Effector memory CD4-positive, alpha-beta T cell (primary cell): ENCODE data around the gene ABCD2.
"Not testable (repeated sequence)": the region's sequence is repeated elsewhere in the genome, so short reads cannot be mapped to it uniquely, and the experiment has no call there.

Experiments
- DNase-seq, 3 donors: peaks; one replicate each; pipeline ENCODE4 v3.0.0-alpha.2; 2020
- H3K27ac ChIP-seq: 2 replicates; pipeline ENCODE4 v1.7.0; 2013; ENCODE audit warnings: mild to moderate bottlenecking, low read length, moderate library complexity; ENCODE audit not compliant: insufficient read depth, poor library complexity, severe bottlenecking
- H3K27me3 ChIP-seq: replicated peaks from 2 replicates; pipeline ENCODE4 v1.7.0; 2013; ENCODE audit warnings: mild to moderate bottlenecking, low read length; ENCODE audit not compliant: insufficient read depth, control insufficient read depth, poor library complexity, severe bottlenecking
- H3K36me3 ChIP-seq: 2 replicates; pipeline ENCODE4 v1.7.0; 2013; ENCODE audit warnings: mild to moderate bottlenecking, low read length, moderate library complexity; ENCODE audit not compliant: control insufficient read depth, insufficient read depth
- H3K4me1 ChIP-seq: 2 replicates; pipeline ENCODE4 v1.7.0; 2013; ENCODE audit warnings: low read length, mild to moderate bottlenecking; ENCODE audit not compliant: control insufficient read depth, insufficient read depth, poor library complexity, severe bottlenecking
- H3K4me3 ChIP-seq: 2 replicates; pipeline ENCODE4 v1.7.0; 2013; ENCODE audit warnings: low read length, low read depth, mild to moderate bottlenecking; ENCODE audit not compliant: insufficient read depth, poor library complexity, severe bottlenecking
- H3K9me3 ChIP-seq: 2 replicates; pipeline ENCODE4 v1.7.0; 2013; ENCODE audit warnings: mild to moderate bottlenecking, low read length, moderate library complexity; ENCODE audit not compliant: control insufficient read depth

The ABCD2 gene

GRCh38 chr12:39572551-39572950, 47.1 kb downstream of the ABCD2 start:
- H3K27me3 ChIP-seq, result no peaks in the 10 kb centered on the region
- peaks cover 18% of the 10 kb centered on the region for H3K36me3 ChIP-seq
- no peak for DNase-seq
- no peaks in the 10 kb centered on the region for H3K4me1 ChIP-seq
- no peaks in the 10 kb centered on the region for H3K9me3 ChIP-seq
- no peak overlapping the region for H3K27ac ChIP-seq
- H3K4me3 ChIP-seq, result no peak overlapping the region

GRCh38 chr12:39571351-39571750, 48.3 kb downstream of the ABCD2 start:
- no peak for DNase-seq

GRCh38 chr12:39553476-39553875, 66.1 kb downstream of the ABCD2 start:
- Histone ChIP-seq H3K4me1 (no peaks in the 10 kb centered on the region), H3K36me3 (peaks cover 15% of the 10 kb centered on the region), H3K27me3 (no peaks in the 10 kb centered on the region), H3K27ac (no peak overlapping the region), H3K9me3 (no peaks in the 10 kb centered on the region), H3K4me3 (no peak overlapping the region)
- no peak for DNase-seq

More at GRCh38 chr12:39571351-39571750, 48.3 kb downstream of the ABCD2 start:
- Histone ChIP-seq H3K27me3 (no peaks in the 10 kb centered on the region), H3K4me1 (no peaks in the 10 kb centered on the region), H3K36me3 (peaks cover 18% of the 10 kb centered on the region), H3K27ac (no peak overlapping the region), H3K4me3 (no peak overlapping the region), H3K9me3 (no peaks in the 10 kb centered on the region)

GRCh38 chr12:39544211-39544610, 75.4 kb downstream of the ABCD2 start:
- not testable (repeated sequence) for DNase-seq, H3K4me1 ChIP-seq, H3K36me3 ChIP-seq, H3K27ac ChIP-seq, H3K4me3 ChIP-seq, H3K27me3 ChIP-seq, H3K9me3 ChIP-seq

- Histone ChIP-seq H3K4me3 (no peak overlapping the region), H3K4me1 (no peaks in the 10 kb centered on the region), H3K36me3 (no peaks in the 10 kb centered on the region), H3K27ac (no peak overlapping the region), H3K9me3 (no peaks in the 10 kb centered on the region), H3K27me3 (no peaks in the 10 kb centered on the region)
- DNase-seq, result no peak
Observed at GRCh38 chr12:39541471-39541870, 78.1 kb downstream of the ABCD2 start.

GRCh38 chr12:39538679-39539104, 80.9 kb downstream of the ABCD2 start:
- no peaks in the 10 kb centered on the region for H3K36me3 ChIP-seq
- no peaks in the 10 kb centered on the region for H3K9me3 ChIP-seq
- no peaks in the 10 kb centered on the region for H3K27me3 ChIP-seq
- H3K27ac ChIP-seq, result no peak overlapping the region
- no peak overlapping the region for H3K4me3 ChIP-seq
- no peak for DNase-seq
- no peaks in the 10 kb centered on the region for H3K4me1 ChIP-seq

- H3K4me1 ChIP-seq, result no peaks in the 10 kb centered on the region
- H3K9me3 ChIP-seq, result no peaks in the 10 kb centered on the region
- H3K27ac ChIP-seq, result no peak overlapping the region
- no peak overlapping the region for H3K4me3 ChIP-seq
- no peaks in the 10 kb centered on the region for H3K36me3 ChIP-seq
- DNase-seq, result no peak
- no peaks in the 10 kb centered on the region for H3K27me3 ChIP-seq
Observed at GRCh38 chr12:39533951-39534350, 85.7 kb downstream of the ABCD2 start.

- Histone ChIP-seq H3K4me1 (no peaks in the 10 kb centered on the region), H3K27ac (no peak overlapping the region), H3K9me3 (no peaks in the 10 kb centered on the region), H3K36me3 (no peaks in the 10 kb centered on the region), H3K27me3 (no peaks in the 10 kb centered on the region), H3K4me3 (no peak overlapping the region)
- no peak for DNase-seq
Observed at GRCh38 chr12:39532448-39532847, 87.2 kb downstream of the ABCD2 start.

- no peak for DNase-seq
- no peak overlapping the region for H3K27ac ChIP-seq
- no peaks in the 10 kb centered on the region for H3K36me3 ChIP-seq
- no peaks in the 10 kb centered on the region for H3K9me3 ChIP-seq
- no peaks in the 10 kb centered on the region for H3K27me3 ChIP-seq
- no peak overlapping the region for H3K4me3 ChIP-seq
- no peaks in the 10 kb centered on the region for H3K4me1 ChIP-seq
Observed at GRCh38 chr12:39526974-39527373, 92.6 kb downstream of the ABCD2 start.

GRCh38 chr12:39522167-39522566, 97.4 kb downstream of the ABCD2 start:
- not testable (repeated sequence) for H3K27me3 ChIP-seq

GRCh38 chr12:39510001-39510400, 109.6 kb downstream of the ABCD2 start:
- no peak for DNase-seq
- Histone ChIP-seq H3K36me3 (no peaks in the 10 kb centered on the region), H3K4me3 (no peak overlapping the region), H3K27me3 (no peaks in the 10 kb centered on the region), H3K9me3 (no peaks in the 10 kb centered on the region), H3K27ac (no peak overlapping the region), H3K4me1 (no peaks in the 10 kb centered on the region)

More at GRCh38 chr12:39522167-39522566, 97.4 kb downstream of the ABCD2 start:
- H3K36me3 ChIP-seq, H3K9me3 ChIP-seq, DNase-seq, H3K4me1 ChIP-seq, H3K4me3 ChIP-seq, H3K27ac ChIP-seq: not testable (repeated sequence)
